Hair follicular keratinocyte (primary cell): ENCODE measurements around the gene KMT2C. TPM values are rescaled to one million over a fixed set of nuclear protein-coding genes. Genes with fewer than 3 reads are reported as not detected.

Experiments
- total RNA-seq: library from RNA; depleted of rRNA; stranded (reverse); fragments of >200 nt; gene quantifications from 2 replicates; pipeline ENCODE4 v1.2.3, GENCODE V29; 2015

The KMT2C gene
- 10.7 and 14.1 TPM in 2 replicates for total RNA-seq

GRCh38 chr7:152435384-152436110, at the start of gene KMT2C:
Gene KMT2C (minus strand): TSS chr7:152436003. CDS start chr7:152435786, 217 bp downstream.

Other genes starting within 250 kb of the KMT2C start
- gene XRCC2, start 240.1 kb upstream of the KMT2C start, total RNA-seq: 2.3 and 4.6 TPM in 2 replicates